NOMO-1 (cell line): Measurements from ENCODE around the gene COBL.

Experiments
- DNase-seq, 2 experiments: peaks; one replicate each; lab custom pipeline; 2025; ENCODE audit not compliant: unreplicated experiment in 2 of 2; lab: John Stamatoyannopoulos, UW

Gene COBL

DNA sequence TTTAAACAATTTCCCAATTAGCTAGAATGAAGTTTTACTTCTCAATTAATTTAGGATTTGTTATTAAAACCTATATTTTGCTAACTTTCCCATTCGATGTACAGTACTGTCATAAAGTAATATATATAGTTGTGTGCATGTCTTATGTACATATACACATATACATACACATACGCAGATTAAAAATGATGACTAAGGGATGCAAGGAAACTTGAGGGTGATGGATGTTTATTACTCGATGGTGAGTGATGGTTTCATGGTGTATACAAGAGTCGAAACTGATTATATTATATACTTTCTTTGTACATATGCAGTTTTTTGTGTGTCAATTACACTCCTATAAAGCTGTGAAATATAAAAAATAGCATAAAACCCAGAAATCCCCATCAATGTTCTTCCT, 248.2 kb downstream of the COBL start:
- no peak for DNase-seq

DNA sequence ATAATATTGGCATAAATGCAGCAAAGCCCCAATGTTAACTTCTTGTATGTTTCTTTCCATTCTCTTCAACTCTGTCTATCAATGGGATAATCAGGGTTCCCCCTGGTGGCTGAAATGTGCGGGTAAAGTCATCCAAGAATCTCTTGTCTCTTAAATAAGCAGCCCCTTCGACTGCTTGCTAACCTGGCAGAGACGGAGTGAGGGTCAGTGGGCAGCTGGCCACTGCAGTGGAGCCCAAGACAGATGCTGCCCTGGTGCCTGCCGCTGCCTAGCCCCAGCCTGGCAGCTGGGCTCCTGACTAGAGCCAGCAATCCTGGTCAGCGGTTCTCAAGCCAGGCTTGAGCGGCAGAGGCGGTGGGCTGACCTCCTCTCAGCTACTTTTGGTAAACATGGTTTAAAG, 248.9 kb downstream of the COBL start:
- DNase-seq, result no peak

DNA sequence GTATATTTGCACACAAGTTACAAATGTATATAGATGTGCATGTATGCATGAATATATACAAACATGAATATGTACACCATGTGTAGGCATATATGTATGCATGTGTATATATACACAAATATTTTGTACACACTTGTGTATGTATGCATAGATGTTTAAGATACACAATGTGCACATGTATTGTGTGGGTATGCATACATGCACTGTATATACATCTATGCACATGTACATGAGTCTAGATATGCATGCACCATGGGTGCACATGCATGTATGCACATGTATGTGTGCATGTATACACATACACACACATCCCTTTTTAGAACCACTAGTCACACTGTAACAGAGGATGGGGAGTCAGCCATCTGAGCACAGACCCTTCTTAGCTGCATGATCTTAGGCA, 249.4 kb downstream of the COBL start:
- no peak for DNase-seq

DNA sequence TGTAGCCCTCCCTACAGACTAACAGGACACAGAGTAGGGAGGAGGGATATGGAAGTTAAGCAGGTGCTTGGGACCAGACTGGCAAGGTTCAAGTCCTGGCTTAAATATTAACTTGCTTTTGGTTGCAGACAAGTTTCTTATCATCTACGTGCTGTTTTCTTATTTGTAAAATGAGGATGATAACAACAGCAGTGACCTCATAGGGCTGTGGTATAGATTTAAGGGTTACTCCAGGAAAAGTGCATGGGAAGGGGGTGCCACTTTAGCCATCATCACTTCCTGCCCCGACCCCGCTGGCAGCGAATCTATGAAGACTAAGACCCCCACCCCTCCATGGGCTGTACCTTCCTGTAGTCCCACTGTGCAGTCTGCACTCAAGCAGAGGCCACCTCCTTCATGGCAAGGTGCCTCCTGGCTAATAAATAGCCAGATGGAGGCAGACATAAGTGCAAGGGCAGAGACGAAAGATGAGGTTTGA, 250.2 kb downstream of the COBL start:
- DNase-seq, result no peak

DNA sequence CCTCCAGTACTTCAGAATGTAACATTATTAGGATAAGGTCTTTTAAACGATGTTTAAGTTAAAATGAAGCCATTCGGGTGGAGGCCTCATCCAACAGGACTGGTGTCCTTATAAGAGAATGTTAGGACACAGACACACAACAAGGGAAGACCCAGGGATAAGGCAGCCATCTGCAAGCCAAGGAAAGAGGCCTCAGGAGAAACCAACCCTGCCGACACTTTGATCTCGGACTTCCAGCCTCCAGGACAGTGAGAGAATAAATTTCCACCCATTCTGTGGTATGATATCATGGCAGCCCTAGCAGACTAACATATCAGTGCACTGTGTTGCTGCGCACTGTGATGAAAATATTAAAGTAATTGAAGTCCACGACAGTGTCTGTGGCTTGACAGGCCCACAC, 250.8 kb downstream of the COBL start:
- DNase-seq, result no peak

DNA sequence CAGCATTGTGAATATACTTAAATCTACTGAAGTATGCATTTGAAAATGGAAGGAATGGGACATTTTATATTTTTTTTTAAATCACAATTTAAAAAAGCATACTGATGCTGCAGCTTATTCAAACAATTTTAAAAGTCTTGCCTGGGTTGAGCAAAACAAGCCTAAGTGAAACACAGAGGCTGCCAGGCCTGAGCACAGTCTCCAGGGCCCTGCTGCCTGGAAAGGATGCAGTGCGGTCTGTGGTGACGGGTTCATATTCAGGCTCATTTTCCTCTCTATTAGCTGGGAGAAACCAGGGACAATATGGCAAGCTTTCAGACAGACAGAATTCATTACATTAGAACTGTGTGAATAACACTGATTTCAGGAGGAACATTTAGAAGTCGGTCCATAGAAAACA, 251.9 kb downstream of the COBL start:
- DNase-seq, result no peak

DNA sequence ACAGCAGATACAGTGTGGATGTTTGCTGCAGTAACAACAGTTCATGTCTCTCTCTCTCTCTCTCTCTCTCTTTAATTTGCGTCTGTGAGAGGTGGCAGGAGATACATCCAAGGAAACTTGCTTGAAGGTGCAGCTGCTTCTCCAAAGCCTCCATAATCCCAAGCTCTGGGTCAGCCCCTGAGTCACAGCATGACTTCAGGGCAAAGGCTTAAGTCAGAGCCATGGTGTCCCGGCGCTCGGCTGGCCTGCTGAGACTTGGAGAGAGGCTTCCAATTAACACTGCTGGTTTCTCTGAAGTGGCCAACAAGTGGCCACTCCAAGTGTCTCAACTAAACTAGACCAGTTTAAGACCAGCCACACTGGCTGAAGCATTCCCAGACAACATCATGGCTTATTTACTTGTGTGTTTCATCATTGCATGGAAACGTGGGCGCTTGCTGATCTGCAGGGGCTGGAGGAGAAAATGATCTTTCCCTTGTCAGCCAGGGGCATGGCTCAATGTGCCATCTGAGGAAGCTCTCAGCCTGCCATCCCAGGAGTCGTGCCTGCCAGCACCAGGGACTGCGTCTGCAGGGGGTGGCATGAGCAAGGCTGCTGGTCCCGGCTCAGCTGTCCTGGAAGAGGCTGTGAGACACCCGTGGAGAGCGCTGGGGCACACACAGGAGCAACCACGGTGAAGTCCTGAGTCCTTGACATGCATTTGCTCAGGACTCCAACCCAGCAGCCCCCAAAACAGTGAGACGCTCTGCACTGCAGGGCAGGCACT, 254.2 kb downstream of the COBL start:
- DNase-seq, result no peak

DNA sequence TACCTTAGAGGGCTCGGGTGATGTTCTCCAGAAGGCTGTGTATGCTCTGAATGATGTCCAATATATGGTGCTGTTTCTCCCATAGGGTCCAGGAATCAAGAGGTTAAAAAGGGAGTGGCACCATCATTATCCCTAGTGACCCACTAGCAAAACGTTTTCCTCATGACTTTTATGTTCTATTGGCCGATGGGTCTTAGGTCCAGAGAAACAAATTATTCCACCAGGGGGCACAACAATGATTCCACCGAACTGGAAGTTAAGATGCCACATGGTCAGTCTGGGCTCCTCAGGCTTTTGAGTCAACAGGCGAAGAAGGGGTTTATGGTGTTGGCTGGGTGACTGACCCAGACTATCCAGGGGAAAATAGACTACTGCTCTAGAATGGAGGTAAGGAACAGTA, 256.1 kb downstream of the COBL start:
- DNase-seq, result no peak

DNA sequence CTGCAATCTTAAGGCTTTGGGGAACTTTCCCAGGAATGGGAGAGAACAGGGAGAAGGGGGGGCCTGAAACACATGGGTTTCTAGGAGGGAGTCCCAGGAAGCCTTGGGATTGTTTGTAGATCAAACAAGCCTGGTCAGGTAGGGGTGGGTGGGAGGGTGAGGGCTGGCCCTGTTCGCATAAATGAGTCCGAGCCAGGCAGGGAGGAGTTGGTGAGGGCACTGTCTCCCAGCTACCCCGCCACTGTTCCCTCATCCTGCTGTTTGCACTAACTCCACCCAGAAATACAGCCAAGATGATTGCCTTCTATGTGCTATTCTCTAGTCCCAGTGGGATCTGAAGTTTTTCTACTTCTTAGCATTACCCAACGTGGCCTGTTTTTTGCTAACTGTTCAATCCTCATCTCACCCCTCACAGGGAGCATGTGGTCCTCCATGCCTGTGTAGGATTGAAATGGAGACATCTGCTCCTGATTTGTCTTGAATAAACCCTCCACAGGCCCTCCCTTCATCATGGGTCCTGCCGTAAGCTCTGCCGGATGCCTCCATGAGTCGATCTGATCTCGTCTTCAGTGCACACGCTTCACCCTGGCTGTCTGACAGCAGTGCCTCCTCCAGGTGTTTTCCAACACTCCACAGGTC, 257.0 kb downstream of the COBL start:
- no peak for DNase-seq

DNA sequence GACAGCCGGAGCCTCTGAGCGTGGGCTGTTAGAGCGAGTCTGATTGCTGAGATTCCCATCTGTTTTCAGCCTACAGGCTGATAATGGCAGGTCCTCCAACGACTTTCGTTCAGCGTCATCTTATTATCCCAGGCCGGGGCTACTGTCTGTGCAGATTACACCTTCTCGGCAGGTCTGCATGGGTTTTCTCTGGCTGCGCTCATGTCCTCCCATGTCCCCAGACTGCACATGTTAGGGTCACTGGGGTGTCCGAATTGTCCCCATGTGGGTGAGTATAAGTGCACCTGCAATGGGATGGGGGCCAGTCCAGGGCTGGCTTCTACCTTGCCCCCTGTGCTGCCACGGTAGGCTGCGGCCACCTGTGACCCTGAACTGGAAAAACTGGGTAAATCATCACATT, 257.8 kb downstream of the COBL start:
- DNase-seq, result no peak

DNA sequence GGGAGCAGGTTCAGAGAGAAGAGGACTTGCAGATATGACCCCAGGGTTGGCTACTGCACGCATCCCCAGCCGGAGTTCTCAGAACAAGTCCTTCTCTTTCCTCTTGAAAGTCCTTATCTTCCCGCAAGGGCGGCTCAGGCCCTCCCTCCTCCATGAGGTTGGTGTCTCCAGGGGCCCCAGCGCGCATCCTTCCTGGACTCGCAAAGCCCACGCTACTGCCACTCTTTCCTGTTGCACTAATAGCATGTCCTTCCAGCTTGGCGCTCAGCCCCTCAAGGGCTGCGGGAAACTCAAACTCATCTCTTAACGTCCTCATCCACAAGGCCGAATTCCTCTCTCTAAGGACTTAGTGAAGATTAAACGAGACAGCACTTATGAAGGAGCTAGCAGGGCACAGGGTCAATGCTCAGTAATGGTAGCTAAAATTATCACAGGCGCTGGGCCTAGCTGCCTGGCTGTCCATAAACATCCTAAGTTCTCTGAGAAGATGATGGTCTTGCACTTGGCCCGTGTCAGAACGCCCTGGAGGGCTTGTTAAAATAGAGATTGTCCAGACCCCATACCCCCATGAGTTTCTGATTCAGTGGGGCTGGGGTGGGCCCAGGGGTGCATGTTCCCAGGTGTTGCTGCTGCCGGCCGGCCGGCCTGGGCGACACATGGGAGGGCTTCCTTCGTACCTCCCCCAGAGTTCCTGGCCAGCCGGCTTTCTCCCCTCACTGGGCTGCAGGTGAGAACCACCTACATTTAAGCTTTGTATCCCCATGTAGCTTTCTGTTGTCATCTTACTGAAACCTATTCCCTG, 261.4 kb downstream of the COBL start:
- DNase-seq, result no peak

DNA sequence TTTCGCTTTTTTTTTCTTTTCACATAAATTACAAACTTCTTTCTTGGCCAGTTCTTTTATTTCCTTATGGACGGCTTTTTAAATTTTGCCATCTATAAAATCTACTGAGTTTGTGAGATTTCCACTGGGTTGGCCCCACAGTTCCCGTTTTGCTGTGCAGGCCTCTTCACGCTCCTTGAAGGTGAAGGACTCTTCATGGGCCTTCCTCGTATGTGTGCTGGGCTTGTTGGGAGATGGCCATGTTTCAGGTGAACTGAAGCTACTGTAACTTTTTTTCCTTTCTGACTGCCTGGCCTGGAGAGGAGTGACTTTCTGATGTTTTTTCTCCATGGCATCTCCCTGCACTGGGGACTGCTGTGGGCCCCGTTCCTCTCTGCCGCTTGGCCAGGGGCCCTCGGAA, 262.4 kb downstream of the COBL start:
- DNase-seq, result no peak

DNA sequence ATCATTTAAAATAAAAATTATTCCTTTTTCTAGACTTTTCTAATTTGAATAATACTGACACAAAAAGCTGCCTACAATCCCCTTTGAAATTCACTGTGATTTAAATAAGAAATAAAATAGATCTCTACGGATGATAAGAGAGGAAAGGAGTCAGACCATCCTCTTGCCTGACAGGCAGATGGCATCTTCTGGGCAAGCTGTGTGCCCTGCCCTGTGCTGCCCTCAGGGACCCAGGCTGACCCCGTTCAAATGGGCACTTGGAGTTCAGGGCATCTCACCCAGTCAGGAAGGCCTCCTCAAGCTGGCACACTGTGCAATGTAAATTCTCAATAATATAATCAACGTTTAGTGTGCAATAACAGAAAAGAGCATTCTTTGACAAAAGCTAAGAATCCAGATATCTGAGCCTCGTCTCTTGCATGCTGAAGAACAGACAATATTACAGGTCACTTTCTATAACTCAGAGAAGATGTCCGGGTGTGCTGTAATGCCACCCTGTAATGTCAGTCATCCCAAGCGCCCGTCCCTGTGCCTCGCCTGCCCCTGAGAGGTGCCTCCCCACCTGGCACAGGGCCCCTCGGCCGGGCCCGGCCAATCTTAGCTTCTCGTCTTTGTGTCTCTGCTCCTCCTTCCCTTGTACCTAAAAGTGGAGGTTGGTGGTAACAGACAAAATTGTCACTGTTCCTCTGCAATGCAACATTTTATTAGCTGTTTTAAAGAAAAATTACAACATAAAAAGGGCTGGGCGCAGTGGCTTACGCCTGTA, 263.3 kb downstream of the COBL start:
- no peak for DNase-seq

DNA sequence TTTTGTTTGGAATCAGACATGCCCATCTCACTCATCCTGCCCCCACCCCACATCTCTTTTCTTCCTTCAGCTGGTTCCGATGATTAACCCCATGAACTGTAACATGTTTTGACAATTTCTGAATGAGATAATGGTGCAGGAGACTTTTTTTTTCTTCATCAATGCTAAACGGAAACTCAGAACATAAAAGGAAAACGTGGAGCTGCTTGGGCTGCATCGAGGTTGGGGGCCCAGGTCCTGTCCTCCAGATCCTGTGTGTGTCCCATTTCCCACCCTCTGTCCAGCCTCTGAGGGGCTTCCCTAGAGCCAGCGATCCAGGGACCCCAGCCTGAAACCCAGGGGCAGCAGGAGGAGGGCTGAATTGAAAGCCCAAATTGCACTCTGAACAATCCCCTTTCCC, 270.1 kb downstream of the COBL start:
- DNase-seq, result no peak

DNA sequence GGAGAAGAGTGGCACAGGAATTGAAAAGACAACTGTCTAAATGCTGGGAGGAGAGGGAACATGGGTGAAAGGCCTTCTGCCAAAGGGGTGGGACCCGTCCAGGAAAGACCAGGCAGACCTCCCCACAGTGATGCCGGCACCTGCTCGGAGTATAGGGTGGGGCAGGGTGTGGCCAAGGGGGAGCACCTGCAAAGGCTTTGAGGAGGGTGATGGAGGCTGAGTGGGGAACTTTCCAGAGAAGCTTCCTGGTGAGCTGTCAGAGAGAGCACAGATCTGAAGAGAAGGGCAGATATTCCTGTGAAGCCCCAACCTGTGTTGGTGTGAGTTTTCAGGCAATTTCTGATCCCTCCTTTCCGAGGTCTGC, 270.5 kb downstream of the COBL start:
- DNase-seq, result no peak

DNA sequence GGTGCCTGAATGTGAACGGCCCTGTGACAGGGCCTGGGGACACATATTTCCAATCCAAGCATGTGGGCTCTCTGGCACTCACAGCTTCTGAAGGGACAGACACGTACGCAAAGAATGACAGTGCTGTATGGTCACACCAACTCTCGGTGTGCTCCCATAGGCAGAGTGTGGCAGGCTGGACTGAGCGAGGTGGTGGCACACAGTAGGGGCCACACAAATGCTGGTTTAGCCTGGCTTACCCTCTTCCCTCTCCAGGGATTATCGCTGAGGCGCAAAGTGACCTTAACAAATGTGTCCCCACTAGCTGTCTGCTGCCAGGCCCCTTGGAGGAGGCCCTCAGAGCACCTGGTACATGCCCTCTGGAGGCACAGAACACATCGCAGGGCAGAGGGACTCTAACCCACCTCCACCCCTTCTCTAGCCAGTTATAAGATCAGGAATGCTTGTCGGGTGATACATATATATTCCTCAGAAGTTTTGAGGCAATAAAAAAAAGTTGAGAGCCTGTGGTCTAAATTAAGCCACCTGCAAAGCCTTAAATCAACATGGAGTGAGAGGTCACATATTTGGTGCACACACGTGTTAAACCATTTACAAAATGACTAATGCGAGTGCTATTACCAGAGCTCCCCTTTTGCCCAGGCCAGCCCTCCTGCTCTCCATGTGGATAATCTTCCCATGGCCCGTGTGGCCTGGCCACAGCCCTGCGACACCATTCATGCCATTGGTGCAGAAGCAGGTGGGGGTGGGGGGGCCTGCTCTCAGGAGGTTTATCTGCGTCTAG, 271.1 kb downstream of the COBL start:
- no peak for DNase-seq

DNA sequence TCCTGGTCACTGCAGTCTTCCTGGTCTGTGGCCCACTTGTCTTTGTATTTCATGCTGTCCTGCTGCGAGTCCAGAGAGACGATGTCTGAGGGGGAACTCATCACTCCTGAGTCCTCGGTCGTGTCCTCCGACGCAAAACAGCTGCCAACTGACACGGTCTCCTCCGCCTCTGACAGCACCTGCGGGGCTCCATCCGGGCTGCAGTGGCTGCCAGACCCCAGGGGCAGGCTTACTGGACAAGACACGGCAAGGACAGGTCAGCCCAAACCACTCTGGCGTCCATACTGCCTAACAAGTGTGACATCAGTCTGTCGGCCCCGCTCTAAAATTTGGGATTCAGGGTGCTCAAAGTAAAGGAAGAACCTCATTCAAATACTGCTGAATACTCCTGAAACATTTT, 273.1 kb downstream of the COBL start:
- no peak for DNase-seq

DNA sequence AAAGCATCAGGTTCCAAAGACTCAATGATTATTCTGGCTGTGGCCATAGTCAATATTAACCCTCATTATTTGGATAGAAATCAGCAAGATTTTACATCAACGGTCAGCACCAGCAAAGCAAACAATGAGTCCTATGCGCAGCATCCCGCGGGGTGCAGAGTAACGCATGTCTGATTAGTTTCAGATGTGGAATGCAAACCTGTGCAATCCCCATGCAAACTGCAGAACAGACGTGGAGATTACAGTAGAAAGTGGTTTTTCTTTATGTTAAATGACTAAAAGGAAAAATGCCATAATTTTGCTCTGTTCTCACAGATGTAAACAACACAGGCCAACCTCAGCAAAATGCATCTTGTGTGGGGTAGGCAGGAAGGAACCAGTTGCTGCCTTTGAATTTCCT, 275.8 kb downstream of the COBL start:
- no peak for DNase-seq

DNA sequence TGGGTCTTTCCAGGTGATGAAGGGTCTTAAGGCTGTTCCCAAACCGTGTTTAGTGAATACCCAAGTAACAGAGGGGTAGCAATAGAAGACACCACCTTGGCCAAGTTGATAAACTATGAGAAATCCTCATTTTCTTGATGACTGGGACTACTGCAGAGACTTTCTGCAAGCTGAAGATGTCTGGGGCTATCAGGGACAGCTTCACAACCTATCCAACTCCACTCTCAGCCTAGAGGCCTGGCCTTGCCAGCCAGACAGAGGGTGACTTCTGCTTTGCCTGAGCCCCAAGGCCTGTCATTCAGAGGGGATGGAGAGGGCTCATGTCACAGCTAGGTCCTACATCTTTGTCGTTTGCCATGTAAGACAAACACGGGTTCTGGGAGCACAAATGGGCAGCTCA, 278.0 kb downstream of the COBL start:
- no peak for DNase-seq

DNA sequence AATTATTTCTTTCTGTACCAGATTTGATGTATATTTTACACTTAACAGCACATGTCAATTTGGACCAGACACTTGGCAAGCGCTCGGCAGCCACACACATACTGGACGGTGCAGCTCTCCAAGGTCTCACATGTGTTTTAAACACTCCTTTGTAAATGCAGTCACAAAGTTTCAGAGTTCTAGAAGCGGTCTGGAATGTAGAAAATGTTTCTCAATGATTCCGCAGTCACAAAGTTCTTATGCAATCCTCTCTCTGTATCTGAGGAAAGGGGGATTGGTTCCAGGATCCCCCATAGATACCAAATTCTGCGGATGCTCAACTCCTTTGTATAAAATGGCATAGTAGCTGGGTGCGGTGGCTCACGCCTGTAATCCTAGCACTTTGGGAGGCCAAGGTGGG, 280.9 kb downstream of the COBL start:
- no peak for DNase-seq
